H1 (cell line): ENCODE results near the gene SMTNL2. TPM values are rescaled to one million over a fixed set of nuclear protein-coding genes. Genes with fewer than 3 reads are reported as not detected.

ENCODE experiments used
- CTCF ChIA-PET: fragments of 300-600 bp; sonication (Branson Sonifier 250); formaldehyde crosslinking; loops from one replicate; lab custom pipeline; 2021; ENCODE audit not compliant: partially characterized antibody; lab: Charles Lee
- POLR2A ChIA-PET: fragments of 300-600 bp; sonication (Branson Sonifier 250); formaldehyde crosslinking; loops from one replicate; lab custom pipeline; 2021; ENCODE audit warnings: inconsistent platforms; ENCODE audit not compliant: partially characterized antibody; lab: Charles Lee
- DNase-seq, 2 experiments: peaks; one replicate each; pipeline versions ENCODE4 v3.0.0 to v3.0.0-alpha.2; 2010 to 2022; ENCODE audit warnings: low spot score in 2 of 2, low read depth in 1 of 2, mixed read lengths in 1 of 2
- FAIRE-seq: peaks from 2 replicates; lab custom pipeline; 2011; peaks lifted over from hg19 to GRCh38; lab: Jason Lieb, UNC
- H2AFZ ChIP-seq: 2 replicates; pipeline ENCODE4 v1.8.1; 2012; ENCODE audit warnings: low read length, inconsistent platforms
- H2AK5ac ChIP-seq: 2 replicates; pipeline ENCODE4 v1.6.1; 2013; ENCODE audit warnings: low read depth, low read length
- H2BK120ac ChIP-seq: replicated peaks from 2 replicates; pipeline ENCODE3; 2013; ENCODE audit warnings: low read depth, low read length, inconsistent platforms
- H2BK12ac ChIP-seq: 2 replicates; pipeline ENCODE4 v1.6.1; 2013; ENCODE audit warnings: low read depth, low read length
- H2BK15ac ChIP-seq: 2 replicates; pipeline ENCODE4 v1.6.1; 2013; ENCODE audit warnings: low read length
- H2BK20ac ChIP-seq: 2 replicates; pipeline ENCODE4 v1.6.1; 2013; ENCODE audit warnings: low read length
- H2BK5ac ChIP-seq: 2 replicates; pipeline ENCODE4 v1.6.1; 2013; ENCODE audit warnings: low read depth, low read length
- H3K14ac ChIP-seq: 2 replicates; pipeline ENCODE4 v1.6.1; 2013; ENCODE audit warnings: inconsistent platforms; ENCODE audit not compliant: insufficient read length
- H3K18ac ChIP-seq: 2 replicates; pipeline ENCODE4 v1.6.1; 2013; ENCODE audit warnings: low read length; ENCODE audit errors: extremely low read depth
- H3K23ac ChIP-seq: 2 replicates; pipeline ENCODE4 v1.6.1; 2013; ENCODE audit warnings: inconsistent platforms; ENCODE audit not compliant: insufficient read length
- H3K23me2 ChIP-seq: 2 replicates; pipeline ENCODE4 v1.6.1; 2013; ENCODE audit warnings: low read depth, low read length
- H3K27ac ChIP-seq: 2 replicates; pipeline ENCODE4 v1.6.1; 2011; ENCODE audit warnings: low read depth, low read length, inconsistent platforms
- H3K27me3 ChIP-seq, 4 experiments: replicated peaks in 1 of 4; 1 replicate in 1 of 4; 2 replicates in 3 of 4; pipeline versions ENCODE4 v1.6.1 to v1.8.1; 2011 to 2013; ENCODE audit warnings: low read length in 3 of 4, mild to moderate bottlenecking in 3 of 4, inconsistent platforms in 2 of 4, mixed read lengths in 2 of 4, moderate library complexity in 1 of 4; ENCODE audit not compliant: control insufficient read depth in 3 of 4, insufficient read depth in 3 of 4; ENCODE audit errors: extremely low read depth in 1 of 4
- H3K36me3 ChIP-seq, 4 experiments: 2 replicates each; pipeline versions ENCODE4 v1.6.1 to v1.8.1; 2011 to 2013; ENCODE audit warnings: mild to moderate bottlenecking in 4 of 4, low read length in 3 of 4, moderate library complexity in 2 of 4, control low read depth in 1 of 4, inconsistent platforms in 1 of 4; ENCODE audit not compliant: insufficient read depth in 4 of 4, control insufficient read depth in 2 of 4
- H3K4ac ChIP-seq: replicated peaks from 2 replicates; pipeline ENCODE3; 2013; ENCODE audit warnings: low read length, low read depth, mixed read lengths, inconsistent platforms; ENCODE audit not compliant: insufficient read length
- H3K4me1 ChIP-seq, 4 experiments: replicated peaks in 1 of 4; 1 replicate in 1 of 4; 2 replicates in 3 of 4; pipeline versions ENCODE4 v1.6.1 to v1.8.1; 2011 to 2013; ENCODE audit warnings: low read length in 3 of 4, inconsistent platforms in 2 of 4, mixed read lengths in 1 of 4; ENCODE audit not compliant: insufficient read depth in 4 of 4, control insufficient read depth in 3 of 4
- H3K4me2 ChIP-seq, 2 experiments: 2 replicates each; pipeline versions ENCODE4 v1.6.1 to v1.8.1; 2011 to 2013; ENCODE audit warnings: low read depth in 2 of 2, low read length in 2 of 2, control low read depth in 1 of 2, inconsistent platforms in 1 of 2, mild to moderate bottlenecking in 1 of 2; ENCODE audit not compliant: insufficient read depth in 1 of 2
- H3K4me3 ChIP-seq, 4 experiments: fragments of 200-600, 300-600 bp in 1 of 4; sonication (generic), shearing (Covaris generic), sonication (Bioruptor Twin) in 1 of 4; 2 replicates each; pipeline versions ENCODE4 v1.5.1 to v1.8.1; 2011 to 2016; ENCODE audit warnings: low read length in 4 of 4, low read depth in 3 of 4, control low read depth in 2 of 4, inconsistent platforms in 2 of 4, mild to moderate bottlenecking in 2 of 4, mixed read lengths in 1 of 4, moderate library complexity in 1 of 4; ENCODE audit not compliant: insufficient read depth in 2 of 4; ENCODE audit errors: extremely low read depth in 1 of 4
- H3K56ac ChIP-seq: replicated peaks from 2 replicates; pipeline ENCODE3; 2013; ENCODE audit warnings: low read depth, mild to moderate bottlenecking, mixed read lengths, low read length, inconsistent platforms; ENCODE audit not compliant: insufficient read length
- H3K79me1 ChIP-seq: 2 replicates; pipeline ENCODE4 v1.6.1; 2013; ENCODE audit warnings: low read depth, low read length, control low read depth
- H3K79me2 ChIP-seq, 2 experiments: 2 replicates each; pipeline versions ENCODE4 v1.6.1 to v1.8.1; 2012 to 2013; ENCODE audit warnings: low read length in 2 of 2, mild to moderate bottlenecking in 2 of 2, inconsistent platforms in 1 of 2; ENCODE audit not compliant: insufficient read depth in 2 of 2, control insufficient read depth in 1 of 2
- H3K9ac ChIP-seq, 4 experiments: replicated peaks in 1 of 4; 1 replicate in 1 of 4; 2 replicates in 3 of 4; pipeline versions ENCODE4 v1.6.1 to v1.8.1; 2011 to 2013; ENCODE audit warnings: low read depth in 3 of 4, low read length in 3 of 4, control low read depth in 2 of 4, mild to moderate bottlenecking in 2 of 4, moderate library complexity in 2 of 4, inconsistent platforms in 1 of 4; ENCODE audit errors: extremely low read depth in 1 of 4
- H3K9me3 ChIP-seq, 2 experiments: 2 replicates each; pipeline versions ENCODE4 v1.6.1 to v1.8.1; 2012 to 2013; ENCODE audit warnings: mild to moderate bottlenecking in 2 of 2, moderate library complexity in 2 of 2, control low read depth in 1 of 2, inconsistent platforms in 1 of 2, low read depth in 1 of 2, low read length in 1 of 2, mixed read lengths in 1 of 2; ENCODE audit not compliant: insufficient read depth in 2 of 2
- H4K20me1 ChIP-seq, 2 experiments: replicated peaks in 1 of 2; 2 replicates each; pipeline versions ENCODE3 to v1.8.1; 2011 to 2013; ENCODE audit warnings: inconsistent platforms in 2 of 2, low read length in 2 of 2, mild to moderate bottlenecking in 1 of 2; ENCODE audit not compliant: insufficient read depth in 2 of 2, control insufficient read depth in 1 of 2
- H4K5ac ChIP-seq: 2 replicates; pipeline ENCODE4 v1.6.1; 2013; ENCODE audit warnings: low read length, low read depth, mixed read lengths, inconsistent platforms; ENCODE audit not compliant: insufficient read length
- H4K8ac ChIP-seq: 2 replicates; pipeline ENCODE4 v1.8.0; 2013; ENCODE audit warnings: mild to moderate bottlenecking, moderate library complexity, low read length, inconsistent platforms; ENCODE audit not compliant: insufficient read depth; ENCODE audit errors: extremely low read depth
- H4K91ac ChIP-seq: replicated peaks from 2 replicates; pipeline ENCODE3; 2013; ENCODE audit warnings: low read length, mixed read lengths, inconsistent platforms; ENCODE audit not compliant: insufficient read length
- ATF2 ChIP-seq: IDR thresholded peaks from 2 replicates; pipeline ENCODE4 v1.6.1; 2012; ENCODE audit warnings: low read length, inconsistent platforms
- BACH1 ChIP-seq: IDR thresholded peaks from 2 replicates; pipeline ENCODE4 v1.6.1; 2012; ENCODE audit warnings: low read length, improper control_type of control experiment
- BCL11A ChIP-seq, 2 experiments: IDR thresholded peaks; one replicate each; pipeline ENCODE4 v1.6.1; 2011; ENCODE audit warnings: low read depth in 2 of 2, low read length in 2 of 2, mild to moderate bottlenecking in 2 of 2
- FOSL1 ChIP-seq: IDR thresholded peaks from 2 replicates; pipeline ENCODE4 v1.6.1; 2011; ENCODE audit warnings: mild to moderate bottlenecking, low read depth, low read length, moderate library complexity; ENCODE audit not compliant: insufficient read depth
- KDM1A ChIP-seq: fragments of 200-600, 300-600 bp; sonication (generic); IDR thresholded peaks from 2 replicates; pipeline ENCODE4 v1.7.1; 2016; ENCODE audit warnings: mild to moderate bottlenecking, low read length, borderline replicate concordance
- KDM4A ChIP-seq: IDR thresholded peaks from one replicate; pipeline ENCODE4 v1.7.1; 2012; ENCODE audit warnings: low read depth, mild to moderate bottlenecking, moderate library complexity, low read length, inconsistent platforms; ENCODE audit not compliant: severe bottlenecking
- MAFK ChIP-seq: IDR thresholded peaks from 2 replicates; pipeline ENCODE4 v1.6.1; 2012; ENCODE audit warnings: low read depth, mild to moderate bottlenecking, improper control_type of control experiment, low read length
- SP1 ChIP-seq: IDR thresholded peaks from 2 replicates; pipeline ENCODE4 v1.6.1; 2011; ENCODE audit warnings: low read depth, low read length
- TEAD4 ChIP-seq: IDR thresholded peaks from 2 replicates; pipeline ENCODE4 v1.6.1; 2012; ENCODE audit warnings: low read depth, low read length, inconsistent platforms, mixed read lengths
- ZNF274 ChIP-seq: IDR thresholded peaks from 2 replicates; pipeline ENCODE4 v1.7.0; 2012; ENCODE audit warnings: low read length, borderline replicate concordance; ENCODE audit errors: extremely low read depth
- WGBS, 2 experiments: shearing (Covaris generic) in 1 of 2; methylation state at CpG; one replicate each; pipeline versions ENCODE4 v1.1.6 to v1.1.7; 2013 to 2015; ENCODE audit warnings: low lambda C conversion rate in 2 of 2, mixed read lengths in 2 of 2, inconsistent platforms in 1 of 2, low coverage in 1 of 2, missing lambda C conversion rate in 1 of 2; ENCODE audit not compliant: insufficient replicate concordance in 2 of 2, insufficient coverage in 1 of 2, insufficient read length in 1 of 2; ENCODE audit errors: extremely low coverage in 1 of 2, missing lambda C conversion rate in 1 of 2; 5-methylcytosine and 5-hydroxymethylcytosine counted together
- polyA plus RNA-seq, 7 experiments: library from polyadenylated mRNA; depleted of rRNA in 3 of 7; stranded (reverse) in 5 of 7; unstranded in 2 of 7; fragments of >200 nt in 5 of 7; fragments of 200-250 nt in 2 of 7; gene quantifications; 1 replicate in 5 of 7; 2 replicates in 1 of 7; 4 replicates in 1 of 7; pipeline versions ENCODE4 v1.2.1 to v1.2.3, GENCODE V29; 2011 to 2013; ENCODE audit warnings: missing spikeins in 2 of 7, mixed read lengths in 2 of 7
- total RNA-seq: library from RNA; stranded (reverse); fragmentation: NEBNext Ultra II Directional; extraction: Animal tissue kit (Norgen Biotek cat#: 25700); gene quantifications from 2 replicates; pipeline ENCODE4 v1.2.1, GENCODE V29; 2021

The SMTNL2 gene
- total and polyA plus RNA-seq, 2 of the 8 experiments (the other 6 are each of a cell fraction or from before 2014, with no cell fraction given) = 3.6 to 4.5 TPM

GRCh38 chr17:4631836-4632580 lies 47.7 kb downstream of the SMTNL2 start:
- Histone ChIP-seq H3K79me1 (no peaks in the 10 kb centered on the region), H4K91ac (peak overlapping the region; percentile 70), H3K14ac (no peak overlapping the region), H2BK5ac (peak overlapping the region; percentile 18; the same call in 1 of the 2 replicates), H4K20me1 (no peaks in the 10 kb centered on the region), H4K5ac (no peak overlapping the region), H3K4me2 (peak overlapping the region; percentile 17 to 19; a peak in 1 of 4 replicates), H2BK120ac (peak overlapping the region; percentile 44), H2BK15ac (peak overlapping the region; percentile 81), H2BK20ac (peak overlapping the region; percentile 80; the same call in 1 of the 2 replicates), H3K23ac (no peak overlapping the region), H3K4me1 (peaks cover 7 to 29% (median 15%) of the 10 kb centered on the region in 4 experiments), H3K9me3 (no peaks in the 10 kb centered on the region), H3K4ac (no peak overlapping the region), H3K23me2 (0 out of 2 replicates have a peak, but pooled peaks cover 3% of the 10 kb centered on the region), H2AFZ (no peak overlapping the region; the same call in 1 of the 2 replicates), H3K56ac (no peak overlapping the region), H4K8ac (no peak overlapping the region), H3K27me3 (peaks cover 0 to 16% (median 9%) of the 10 kb centered on the region in 4 experiments; a peak in 4 of 7 replicates), H3K79me2 (no peaks in the 10 kb centered on the region), H3K9ac (no peak overlapping the region), H2BK12ac (peak overlapping the region; percentile 99), H2AK5ac (peak overlapping the region; percentile 93; the same call in 1 of the 2 replicates), H3K18ac (peak overlapping the region; percentile 71), H3K36me3 (no peaks in the 10 kb centered on the region), H3K4me3 (no peak overlapping the region), H3K27ac (no peak overlapping the region)
- DNase-seq (peak; percentile 53 to 57), FAIRE-seq (no peak)
- WGBS, 2 experiments = 58% methylated on average over 21 of the region's 21 CpGs; no CpG with 5 or more reads in 1 of the 2 experiments
- POLR2A ChIA-PET = interaction anchor here (0.8 to 2.0 kb wide), 5 partner anchors 34 to 85 kb away, joined by 3 to 6 read pairs (median 4); partner anchors contain the start of gene GGT6
- CTCF ChIA-PET = interaction anchor here (0.8 to 4.9 kb wide), 11 partner anchors 9 to 256 kb away, joined by 3 to 49 read pairs (median 5); partner anchors contain the start of genes ALOX15 and GGT6
- TF ChIP-seq ZNF274 (no peak), BACH1 (peak; percentile 89), FOSL1 (no peak), MAFK (peak; percentile 80; the same call in 1 of the 2 replicates), ATF2 (no peak), BCL11A (IDR thresholded peaks at IDR 0.05; ENCODE audit: low read depth in 2 of 2, low read length in 2 of 2) (no peak), KDM1A (no peak), TEAD4 (peak; percentile 29; the same call in 1 of the 2 replicates), SP1 (0 out of 2 replicates have a peak, but pooled peaks have one; percentile 15), KDM4A (no peak)
